IMR-90 (cell line): ENCODE measurements around the gene USP12. TPM values are rescaled to one million over a fixed set of nuclear protein-coding genes. Genes with fewer than 3 reads are reported as not detected.

Experiments used
- ATAC-seq: fragments of 200-7000 bp; cut with Tn5 transposase; 2 replicates; pipeline ENCODE4 v1.9.1; 2020; ENCODE audit warnings: low read depth, mild to moderate bottlenecking, moderate library complexity
- Bru-seq: library from RNA; stranded (reverse); fragments of 400-500 nt; gene quantifications from one replicate; lab custom pipeline; 2021; lab: Mats Ljungman, UMichigan
- BruChase-seq, 2 experiments: library from RNA; stranded (reverse); fragments of 400-500 nt; gene quantifications; one replicate each; lab custom pipeline; 2021; lab: Mats Ljungman, UMichigan
- BruUV-seq: library from RNA; stranded (reverse); fragments of 400-500 nt; replicated peaks from 2 replicates; lab custom pipeline; 2021; lab: Mats Ljungman, UMichigan
- CTCF ChIA-PET: fragments of 300-600 bp; formaldehyde crosslinking; extraction: SDS; loops from one replicate; lab custom pipeline; 2021; ENCODE audit warnings: antibody characterized with exemption; lab: Yijun Ruan, JAX
- POLR2A ChIA-PET: fragments of 300-600 bp; sonication (Branson Sonifier 250); formaldehyde crosslinking; loops from one replicate; lab custom pipeline; 2022; ENCODE audit warnings: antibody characterized with exemption; ENCODE audit not compliant: unreplicated experiment; lab: Charles Lee
- DNase-seq: peaks from one replicate; pipeline ENCODE4 v3.0.0; 2013
- H2AFZ ChIP-seq: replicated peaks from 2 replicates; pipeline ENCODE3; 2013; ENCODE audit warnings: low read length, mild to moderate bottlenecking; ENCODE audit not compliant: poor library complexity
- H2AK5ac ChIP-seq: 2 replicates; pipeline ENCODE4 v1.6.1; 2013; ENCODE audit warnings: low read depth, low read length, inconsistent platforms
- H2AK9ac ChIP-seq: replicated peaks from 2 replicates; pipeline ENCODE3; 2013; ENCODE audit warnings: mild to moderate bottlenecking, low read depth, low read length, moderate library complexity; ENCODE audit not compliant: poor library complexity
- H2BK120ac ChIP-seq: 2 replicates; pipeline ENCODE4 v1.6.1; 2013; ENCODE audit warnings: low read depth, low read length, inconsistent platforms
- H2BK15ac ChIP-seq: 3 replicates; pipeline ENCODE4 v1.6.1; 2013; ENCODE audit warnings: low read depth, low read length, inconsistent platforms
- H2BK20ac ChIP-seq: 2 replicates; pipeline ENCODE4 v1.6.1; 2013; ENCODE audit warnings: low read depth, mild to moderate bottlenecking, inconsistent platforms, low read length, moderate library complexity
- H2BK5ac ChIP-seq: 2 replicates; pipeline ENCODE4 v1.6.1; 2013; ENCODE audit warnings: mild to moderate bottlenecking, low read depth, low read length, inconsistent platforms; ENCODE audit not compliant: poor library complexity, severe bottlenecking
- H3K14ac ChIP-seq: replicated peaks from 2 replicates; pipeline ENCODE4 v1.6.1; 2013; ENCODE audit warnings: low read depth, low read length, inconsistent platforms
- H3K18ac ChIP-seq: 2 replicates; pipeline ENCODE4 v1.6.1; 2013; ENCODE audit warnings: low read depth, low read length, control low read depth
- H3K23ac ChIP-seq: 2 replicates; pipeline ENCODE4 v1.6.1; 2013; ENCODE audit warnings: low read depth, low read length, inconsistent platforms
- H3K27ac ChIP-seq: 2 replicates; pipeline ENCODE4 v1.5.1; 2013; ENCODE audit warnings: mild to moderate bottlenecking, control low read depth, low read length; ENCODE audit not compliant: insufficient read depth
- H3K27me3 ChIP-seq: 2 replicates; pipeline ENCODE4 v1.6.1; 2013; ENCODE audit warnings: low read length; ENCODE audit not compliant: control insufficient read depth, insufficient read depth
- H3K36me3 ChIP-seq: 2 replicates; pipeline ENCODE4 v1.6.1; 2013; ENCODE audit warnings: low read length, mixed read lengths; ENCODE audit not compliant: control insufficient read depth, insufficient read depth
- H3K4ac ChIP-seq: 2 replicates; pipeline ENCODE4 v1.6.1; 2013; ENCODE audit warnings: low read depth, low read length, inconsistent platforms
- H3K4me1 ChIP-seq: 2 replicates; pipeline ENCODE4 v1.6.1; 2013; ENCODE audit warnings: low read length, mixed read lengths; ENCODE audit not compliant: control insufficient read depth, insufficient read depth
- H3K4me2 ChIP-seq: 2 replicates; pipeline ENCODE4 v1.6.1; 2013; ENCODE audit warnings: low read depth, mild to moderate bottlenecking, control low read depth, low read length, moderate library complexity
- H3K4me3 ChIP-seq: 2 replicates; pipeline ENCODE4 v1.5.1; 2013; ENCODE audit warnings: low read depth, mild to moderate bottlenecking, control low read depth, low read length, moderate library complexity; ENCODE audit not compliant: insufficient read depth
- H3K56ac ChIP-seq: 2 replicates; pipeline ENCODE4 v1.6.1; 2013; ENCODE audit warnings: low read length, inconsistent platforms; ENCODE audit not compliant: insufficient read depth; ENCODE audit errors: extremely low read depth
- H3K79me1 ChIP-seq, 2 experiments: 2 replicates each; pipeline ENCODE4 v1.6.1; 2013; ENCODE audit warnings: low read length in 2 of 2, inconsistent platforms in 1 of 2, low read depth in 1 of 2
- H3K9ac ChIP-seq: 2 replicates; pipeline ENCODE4 v1.6.1; 2013; ENCODE audit warnings: low read depth, low read length, control low read depth
- H3K9me1 ChIP-seq: 2 replicates; pipeline ENCODE4 v1.6.1; 2013; ENCODE audit warnings: low read length, inconsistent platforms; ENCODE audit not compliant: insufficient read depth
- H3K9me3 ChIP-seq: 2 replicates; pipeline ENCODE4 v1.6.1; 2013; ENCODE audit warnings: low read length; ENCODE audit not compliant: control insufficient read depth, insufficient read depth
- H4K20me1 ChIP-seq: 2 replicates; pipeline ENCODE4 v1.6.1; 2013; ENCODE audit warnings: low read length, inconsistent platforms; ENCODE audit not compliant: insufficient read depth
- H4K5ac ChIP-seq: 2 replicates; pipeline ENCODE4 v1.6.1; 2013; ENCODE audit warnings: mild to moderate bottlenecking, low read depth, low read length, control low read depth
- H4K8ac ChIP-seq, 2 experiments: 2 replicates each; pipeline ENCODE4 v1.6.1; 2013; ENCODE audit warnings: low read depth in 2 of 2, low read length in 2 of 2, control low read depth in 1 of 2, inconsistent platforms in 1 of 2
- H4K91ac ChIP-seq: 2 replicates; pipeline ENCODE4 v1.6.1; 2013; ENCODE audit warnings: low read depth, low read length, inconsistent platforms; ENCODE audit not compliant: insufficient read depth
- BHLHE40 ChIP-seq: fragments of 150-350 bp; IDR thresholded peaks from 2 replicates; pipeline ENCODE4 v1.6.1; 2016; ENCODE audit warnings: mild to moderate bottlenecking, low read depth, low read length
- CEBPB ChIP-seq: IDR thresholded peaks from 2 replicates; pipeline ENCODE4 v1.6.1; 2012; ENCODE audit warnings: low read depth, low read length, improper control_type of control experiment
- ELK1 ChIP-seq: fragments of 150-350 bp; IDR thresholded peaks from 2 replicates; pipeline ENCODE4 v1.6.1; 2016; ENCODE audit warnings: low read depth, mild to moderate bottlenecking, low read length, moderate library complexity, borderline replicate concordance
- FOS ChIP-seq: fragments of 150-350 bp; IDR thresholded peaks from 2 replicates; pipeline ENCODE4 v1.6.1; 2016; ENCODE audit warnings: low read depth, low read length
- MAFK ChIP-seq: IDR thresholded peaks from 2 replicates; pipeline ENCODE4 v1.6.1; 2012; ENCODE audit warnings: low read depth, low read length, improper control_type of control experiment
- MAZ ChIP-seq: IDR thresholded peaks from 2 replicates; pipeline ENCODE4 v1.6.1; 2012; ENCODE audit warnings: low read depth, mild to moderate bottlenecking, low read length, improper control_type of control experiment, moderate library complexity, borderline replicate concordance
- MXI1 ChIP-seq: IDR thresholded peaks from 2 replicates; pipeline ENCODE4 v1.6.1; 2012; ENCODE audit warnings: low read depth, mild to moderate bottlenecking, low read length, moderate library complexity, borderline replicate concordance
- NFE2L2 ChIP-seq: fragments of 150-350 bp; IDR thresholded peaks from 2 replicates; pipeline ENCODE4 v1.6.1; 2016; ENCODE audit warnings: low read depth, mild to moderate bottlenecking, low read length
- POLR2A ChIP-seq: IDR thresholded peaks from 2 replicates; pipeline ENCODE4 v1.6.1; 2012; ENCODE audit warnings: mild to moderate bottlenecking, low read depth, low read length
- RAD21 ChIP-seq: IDR thresholded peaks from 2 replicates; pipeline ENCODE4 v1.6.1; 2012; ENCODE audit warnings: low read length, improper control_type of control experiment
- RCOR1 ChIP-seq: IDR thresholded peaks from 2 replicates; pipeline ENCODE4 v1.6.1; 2012; ENCODE audit warnings: mild to moderate bottlenecking, low read length, improper control_type of control experiment; ENCODE audit not compliant: insufficient replicate concordance
- RFX5 ChIP-seq: IDR thresholded peaks from 2 replicates; pipeline ENCODE4 v1.8.0; 2012; ENCODE audit warnings: low read depth, mild to moderate bottlenecking, low read length, moderate library complexity
- WGBS, 2 experiments: methylation state at CpG; one replicate each; pipeline versions ENCODE4 v1.1.5 to v1.1.7; 2013; ENCODE audit warnings: missing lambda C conversion rate in 2 of 2; ENCODE audit not compliant: insufficient read length in 1 of 2; ENCODE audit errors: extremely low coverage in 2 of 2; 5-methylcytosine and 5-hydroxymethylcytosine counted together
- dilution Hi-C: fragments of 300-500 bp; cut with HindIII; formaldehyde crosslinking; loops from one replicate; pipeline ENCODE4 v1.14.3; 2018; ENCODE audit warnings: low sequenced_read_pairs; ENCODE audit not compliant: unreplicated experiment
- in situ Hi-C: fragments of 300-500 bp; cut with MboI; formaldehyde crosslinking; loops from 3 replicates; pipeline ENCODE4 v1.14.3; 2019; ENCODE audit warnings: low sequenced_read_pairs, inconsistent platforms, mixed read lengths
- intact Hi-C: fragments of 100-400 bp; cut with micrococcal nuclease; formaldehyde crosslinking; loops from 2 replicates; pipeline ENCODE4 v1.10.0; 2022
- long read RNA-seq: library from polyadenylated mRNA; unstranded; transcript quantifications from one replicate; pipeline ENCODE4 v2.0.0, GENCODE V29; 2021; ENCODE audit not compliant: unreplicated experiment
- polyA plus RNA-seq, 3 experiments: library from polyadenylated mRNA; depleted of rRNA; stranded (reverse); fragments of >200 nt; gene quantifications; 2 replicates each; pipeline ENCODE4 v1.2.3, GENCODE V29; 2012; ENCODE audit warnings: low replicate concordance in 1 of 3
- total RNA-seq: library from RNA; depleted of rRNA; stranded (reverse); fragments of >200 nt; gene quantifications from 2 replicates; pipeline ENCODE4 v1.2.3, GENCODE V29; 2012; rRNA removed
- TF ChIP-seq, protein P1 (sequence below): conservative IDR thresholded peaks from 2 replicates; pipeline ENCODE4 v1.5.1; 2012; ENCODE audit warnings: mild to moderate bottlenecking, low read depth, low read length, improper control_type of control experiment

The USP12 gene
- total RNA-seq (16.5 and 27.2 TPM in 2 replicates), polyA plus RNA-seq (2012; rRNA removed) (7.8 and 11.8 TPM in 2 replicates), Bru-seq, nascent RNA (percentile 92 among the genes with signal in this experiment), BruChase-seq, experiment 1, labeled RNA remaining after a 6-hour chase (percentile 80 among the genes with signal in this experiment), BruChase-seq, experiment 2, labeled RNA remaining after a 2-hour chase (percentile 90 among the genes with signal in this experiment)
- polyA plus RNA-seq (2012; cell fraction: cytosol; rRNA removed) = 1.1 and 4.1 TPM in 2 replicates
- polyA plus RNA-seq (2012; cell fraction: nucleus; rRNA removed; ENCODE audit: low replicate concordance) = 0.81 and 8.1 TPM in 2 replicates
- long read RNA-seq, full-length matches to known transcripts = 27 of 41 reads
- long read RNA-seq, partial matches to known transcripts = 3 of 41 reads
- long read RNA-seq, other reads (novel, unspliced or antisense) = 11 of 41 reads

DNA sequence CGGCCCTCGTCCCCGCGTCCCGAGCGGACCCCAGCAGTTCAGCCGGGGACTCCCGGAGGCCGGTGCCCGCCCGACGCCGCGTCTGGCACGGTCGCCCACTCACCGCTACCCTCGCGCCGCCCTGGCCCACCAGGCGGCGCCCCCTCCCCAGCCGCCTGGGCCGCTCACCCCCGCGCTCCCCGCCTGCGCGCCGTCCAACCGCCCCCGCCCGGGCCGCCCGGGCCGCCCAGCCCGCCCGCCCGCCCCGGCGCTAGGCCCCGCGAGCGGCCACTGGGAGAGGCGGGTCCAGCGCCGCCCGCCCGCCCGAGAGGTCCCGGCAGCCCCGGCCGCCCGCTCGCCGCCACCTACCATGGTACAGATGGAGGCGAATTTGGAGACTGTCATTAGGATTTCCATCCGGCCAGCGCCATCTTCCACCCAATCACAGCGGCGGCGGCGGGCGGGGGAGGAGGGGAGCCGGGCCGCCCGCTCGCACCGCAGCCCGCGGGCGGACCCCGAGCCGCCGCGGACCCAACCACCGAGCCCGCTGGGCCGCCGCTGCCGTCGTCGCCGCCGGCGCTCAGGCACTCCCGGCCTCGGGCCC, at the start of gene USP12:
Gene USP12 (minus strand): TSS at position 568 of the 583 bp plus-strand sequence. CDS start 172 bp downstream, at position 396.
- POLR2A ChIA-PET = no interaction called here
- in situ Hi-C loops = loop anchor here (10.0 kb wide), 2 partner anchors 103 to 187 kb away; partner anchors contain the start of gene RASL11A
- peak within 1 kb of the TSS; percentile 54 for H3K4ac ChIP-seq
- TF ChIP-seq FOS (no peak), RFX5 (no peak), MXI1 (no peak), POLR2A (peak; percentile 73; the same call in 1 of the 2 replicates), NFE2L2 (no peak), ELK1 (no peak), RAD21 (no peak), CEBPB (no peak), RCOR1 (no peak), BHLHE40 (no peak), MAFK (no peak), MAZ (no peak)
- TF ChIP-seq, protein P1, sequence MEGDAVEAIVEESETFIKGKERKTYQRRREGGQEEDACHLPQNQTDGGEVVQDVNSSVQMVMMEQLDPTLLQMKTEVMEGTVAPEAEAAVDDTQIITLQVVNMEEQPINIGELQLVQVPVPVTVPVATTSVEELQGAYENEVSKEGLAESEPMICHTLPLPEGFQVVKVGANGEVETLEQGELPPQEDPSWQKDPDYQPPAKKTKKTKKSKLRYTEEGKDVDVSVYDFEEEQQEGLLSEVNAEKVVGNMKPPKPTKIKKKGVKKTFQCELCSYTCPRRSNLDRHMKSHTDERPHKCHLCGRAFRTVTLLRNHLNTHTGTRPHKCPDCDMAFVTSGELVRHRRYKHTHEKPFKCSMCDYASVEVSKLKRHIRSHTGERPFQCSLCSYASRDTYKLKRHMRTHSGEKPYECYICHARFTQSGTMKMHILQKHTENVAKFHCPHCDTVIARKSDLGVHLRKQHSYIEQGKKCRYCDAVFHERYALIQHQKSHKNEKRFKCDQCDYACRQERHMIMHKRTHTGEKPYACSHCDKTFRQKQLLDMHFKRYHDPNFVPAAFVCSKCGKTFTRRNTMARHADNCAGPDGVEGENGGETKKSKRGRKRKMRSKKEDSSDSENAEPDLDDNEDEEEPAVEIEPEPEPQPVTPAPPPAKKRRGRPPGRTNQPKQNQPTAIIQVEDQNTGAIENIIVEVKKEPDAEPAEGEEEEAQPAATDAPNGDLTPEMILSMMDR = peak; percentile 41

More for the DNA sequence above, at the start of gene USP12:
- Histone ChIP-seq H2BK15ac (no peak within 1 kb of the TSS), H2BK5ac (peak within 1 kb of the TSS; percentile 86), H4K91ac (peak within 1 kb of the TSS; percentile 5; the same call in 1 of the 2 replicates), H3K27me3 (no peaks in the 10 kb centered on the region), H2AFZ (peak within 1 kb of the TSS; percentile 92), H3K18ac (peak within 1 kb of the TSS; percentile 28), H4K20me1 (peaks cover 32% of the 10 kb centered on the region), H3K4me2 (peak within 1 kb of the TSS; percentile 84), H3K9ac (peak within 1 kb of the TSS; percentile 76), H3K4me3 (peak within 1 kb of the TSS; percentile 64), H3K36me3 (no peaks in the 10 kb centered on the region), H4K8ac (peak within 1 kb of the TSS in 1 of 2 experiments; percentile 60; a peak in 2 of 4 replicates), H3K9me3 (no peaks in the 10 kb centered on the region), H3K79me1 (peaks cover 4 to 30% of the 10 kb centered on the region in 2 experiments; a peak in 3 of 4 replicates), H3K4me1 (peaks cover 12% of the 10 kb centered on the region), H2BK20ac (no peak within 1 kb of the TSS), H3K14ac (peak within 1 kb of the TSS; percentile 54), H2BK120ac (peak within 1 kb of the TSS; percentile 60; the same call in 1 of the 2 replicates), H2AK5ac (peak within 1 kb of the TSS; percentile 16; the same call in 1 of the 2 replicates), H4K5ac (0 out of 2 replicates have a peak within 1 kb of the TSS, but pooled peaks have one; percentile 56), H3K56ac (peak within 1 kb of the TSS; percentile 35; the same call in 1 of the 2 replicates), H3K27ac (peak within 1 kb of the TSS; percentile 95), H3K9me1 (peaks cover 16% of the 10 kb centered on the region), H3K23ac (peak within 1 kb of the TSS; percentile 66; the same call in 1 of the 2 replicates), H2AK9ac (peak within 1 kb of the TSS; percentile 26)
- CTCF ChIA-PET = interaction anchor here (1.1 kb wide), 1 partner anchor 225 kb away, joined by 3 read pairs; no protein-coding TSS in a partner anchor
- 0% methylated on average over 4 of the region's 88 CpGs; no CpG with 5 or more reads in 1 of the 2 experiments for WGBS, 2 experiments
- dilution Hi-C loops (no loop called here), intact Hi-C loops (loop anchor here (2.0 kb wide), 3 partner anchors 99 to 187 kb away; partner anchors contain the start of gene RASL11A)
- DNase-seq (peak; percentile 22), ATAC-seq (peak; percentile 13; the same call in 1 of the 2 replicates)
- BruUV-seq = no TSS peak
